Activated CD4-positive, alpha-beta T cell treated with anti-CD3 and anti-CD28 coated beads, Interleukin-2, amount 10 ng/mL, durations not matched to agents 24 days and 14 days (primary cell): ENCODE measurements around the gene RNF166. TPM values are rescaled to one million over a fixed set of nuclear protein-coding genes. Genes with fewer than 3 reads are reported as not detected.

ENCODE experiments used
- DNase-seq: peaks from one replicate; pipeline ENCODE4 v3.0.0; 2022
- H3K27ac Mint-ChIP-seq: one replicate; pipeline ENCODE4 v1.8.0; 2022; ENCODE audit warnings: mild to moderate bottlenecking, mixed read lengths
- H3K27me3 Mint-ChIP-seq: one replicate; pipeline ENCODE4 v1.8.0; 2022; ENCODE audit warnings: mixed read lengths
- H3K36me3 Mint-ChIP-seq: one replicate; pipeline ENCODE4 v1.8.0; 2022; ENCODE audit warnings: low read depth, mild to moderate bottlenecking, mixed read lengths
- H3K4me1 Mint-ChIP-seq: one replicate; pipeline ENCODE4 v1.8.0; 2021; ENCODE audit warnings: mixed read lengths
- H3K4me3 Mint-ChIP-seq: one replicate; pipeline ENCODE4 v1.8.0; 2022; ENCODE audit warnings: mild to moderate bottlenecking, moderate library complexity, mixed read lengths
- H3K9me3 Mint-ChIP-seq: one replicate; pipeline ENCODE4 v1.8.0; 2021; ENCODE audit warnings: mixed read lengths
- intact Hi-C: fragments of 100-400 bp; cut with micrococcal nuclease; formaldehyde crosslinking; loops from one replicate; pipeline ENCODE4 v1.15.1; 2023
- total RNA-seq: library from RNA; stranded (reverse); gene quantifications from 2 replicates; pipeline ENCODE4 v1.2.3, GENCODE V29; 2022

Gene RNF166
- 47.3 and 49.7 TPM in 2 replicates for total RNA-seq

GRCh38 chr16:88706229-88706964 lies at the start of gene RNF166, which contains the start of gene CTU2:
Gene RNF166, minus strand, starts transcription at chr16:88706408. Its CDS starts 83 bp downstream, at chr16:88706325.
Gene CTU2, plus strand, starts transcription at chr16:88706503. Its CDS starts 28 bp downstream, at chr16:88706531.
- peaks cover 12% of the 10 kb centered on the region for H3K36me3 Mint-ChIP-seq
- H3K9me3 Mint-ChIP-seq = no peaks in the 10 kb centered on the region
- peaks cover 37% of the 10 kb centered on the region for H3K4me1 Mint-ChIP-seq
- H3K4me3 Mint-ChIP-seq = peak within 1 kb of the TSS; percentile 88
- intact Hi-C loops = loop anchor here (1.0 kb wide), 2 partner anchors 31 to 136 kb away; partner anchors contain the start of gene ZC3H18
- H3K27me3 Mint-ChIP-seq = no peaks in the 10 kb centered on the region
- H3K27ac Mint-ChIP-seq = peak within 1 kb of the TSS; percentile 87
- peak; percentile 98 for DNase-seq

GRCh38 chr16:88754912-88755744 lies 48.9 kb upstream of the RNF166 start:
- Mint-ChIP-seq H3K4me3 (no peak overlapping the region), H3K9me3 (no peaks in the 10 kb centered on the region), H3K36me3 (no peaks in the 10 kb centered on the region), H3K27ac (no peak overlapping the region), H3K27me3 (no peaks in the 10 kb centered on the region), H3K4me1 (peaks cover 11% of the 10 kb centered on the region)
- intact Hi-C loops = no loop called here
- peak; percentile 67 for DNase-seq

GRCh38 chr16:88754109-88754911 lies 48.1 kb upstream of the RNF166 start:
- intact Hi-C loops = no loop called here
- H3K27ac Mint-ChIP-seq = no peak overlapping the region
- no peaks in the 10 kb centered on the region for H3K9me3 Mint-ChIP-seq
- H3K36me3 Mint-ChIP-seq = no peaks in the 10 kb centered on the region
- H3K4me1 Mint-ChIP-seq = peaks cover 9% of the 10 kb centered on the region
- no peak for DNase-seq
- no peak overlapping the region for H3K4me3 Mint-ChIP-seq
- no peaks in the 10 kb centered on the region for H3K27me3 Mint-ChIP-seq

- Mint-ChIP-seq H3K27ac (no peak overlapping the region), H3K9me3 (no peaks in the 10 kb centered on the region), H3K27me3 (no peaks in the 10 kb centered on the region), H3K4me1 (peaks cover 6% of the 10 kb centered on the region), H3K4me3 (no peak overlapping the region), H3K36me3 (no peaks in the 10 kb centered on the region)
- intact Hi-C loops = no loop called here
- no peak for DNase-seq
Observed at GRCh38 chr16:88753602-88754001, 47.4 kb upstream of the RNF166 start.

- Mint-ChIP-seq H3K4me1 (peaks cover 2% of the 10 kb centered on the region), H3K4me3 (no peak overlapping the region), H3K27me3 (no peaks in the 10 kb centered on the region), H3K27ac (no peak overlapping the region), H3K9me3 (no peaks in the 10 kb centered on the region), H3K36me3 (no peaks in the 10 kb centered on the region)
- intact Hi-C loops = no loop called here
- DNase-seq = no peak
Observed at GRCh38 chr16:88753191-88753590, 47.0 kb upstream of the RNF166 start.

GRCh38 chr16:88752386-88753002 lies 46.3 kb upstream of the RNF166 start:
- intact Hi-C loops = no loop called here

GRCh38 chr16:88750854-88751253 lies 44.6 kb upstream of the RNF166 start:
- Mint-ChIP-seq H3K4me3 (no peak overlapping the region), H3K9me3 (no peaks in the 10 kb centered on the region), H3K36me3 (peaks cover 4% of the 10 kb centered on the region), H3K4me1 (peaks cover 10% of the 10 kb centered on the region), H3K27me3 (no peaks in the 10 kb centered on the region), H3K27ac (no peak overlapping the region)
- DNase-seq = no peak
- intact Hi-C loops = no loop called here

More at GRCh38 chr16:88752386-88753002, 46.3 kb upstream of the RNF166 start:
- no peaks in the 10 kb centered on the region for H3K9me3 Mint-ChIP-seq
- H3K4me3 Mint-ChIP-seq = no peak overlapping the region
- no peaks in the 10 kb centered on the region for H3K27me3 Mint-ChIP-seq
- H3K36me3 Mint-ChIP-seq = peaks cover 2% of the 10 kb centered on the region
- H3K4me1 Mint-ChIP-seq = peaks cover 5% of the 10 kb centered on the region
- H3K27ac Mint-ChIP-seq = no peak overlapping the region
- DNase-seq = no peak

- Mint-ChIP-seq H3K27me3 (no peaks in the 10 kb centered on the region), H3K4me1 (peaks cover 20% of the 10 kb centered on the region), H3K9me3 (no peaks in the 10 kb centered on the region), H3K4me3 (no peak overlapping the region), H3K36me3 (peaks cover 5% of the 10 kb centered on the region), H3K27ac (no peak overlapping the region)
- DNase-seq = no peak
- intact Hi-C loops = loop anchor here (5.0 to 10.0 kb wide), 2 partner anchors 415 to 468 kb away; partner anchors contain the start of gene ZNF778
Observed at GRCh38 chr16:88749358-88749757, 43.1 kb upstream of the RNF166 start.

- no peak overlapping the region for H3K27ac Mint-ChIP-seq
- peaks cover 23% of the 10 kb centered on the region for H3K4me1 Mint-ChIP-seq
- intact Hi-C loops = loop anchor here (5.0 to 10.0 kb wide), 2 partner anchors 416 to 469 kb away; partner anchors contain the start of gene ZNF778
- H3K36me3 Mint-ChIP-seq = peaks cover 5% of the 10 kb centered on the region
- no peak overlapping the region for H3K4me3 Mint-ChIP-seq
- H3K9me3 Mint-ChIP-seq = no peaks in the 10 kb centered on the region
- DNase-seq = no peak
- no peaks in the 10 kb centered on the region for H3K27me3 Mint-ChIP-seq
Observed at GRCh38 chr16:88748364-88748763, 42.2 kb upstream of the RNF166 start.

- Mint-ChIP-seq H3K27ac (peak overlapping the region; percentile 34), H3K4me3 (no peak overlapping the region)
- DNase-seq = peak; percentile 79
Observed at GRCh38 chr16:88747588-88748301, 41.5 kb upstream of the RNF166 start.

GRCh38 chr16:88746506-88746905 lies 40.3 kb upstream of the RNF166 start:
- no peaks in the 10 kb centered on the region for H3K9me3 Mint-ChIP-seq
- no peak overlapping the region for H3K27ac Mint-ChIP-seq
- intact Hi-C loops = loop anchor here (5.0 to 10.0 kb wide), 2 partner anchors 418 to 471 kb away; partner anchors contain the start of gene ZNF778
- H3K4me3 Mint-ChIP-seq = no peak overlapping the region
- H3K4me1 Mint-ChIP-seq = peaks cover 23% of the 10 kb centered on the region
- peaks cover 5% of the 10 kb centered on the region for H3K36me3 Mint-ChIP-seq
- DNase-seq = no peak
- no peaks in the 10 kb centered on the region for H3K27me3 Mint-ChIP-seq

More at GRCh38 chr16:88747588-88748301, 41.5 kb upstream of the RNF166 start:
- H3K4me1 Mint-ChIP-seq = peaks cover 23% of the 10 kb centered on the region
- no peaks in the 10 kb centered on the region for H3K9me3 Mint-ChIP-seq
- peaks cover 5% of the 10 kb centered on the region for H3K36me3 Mint-ChIP-seq
- H3K27me3 Mint-ChIP-seq = no peaks in the 10 kb centered on the region
- intact Hi-C loops = loop anchor here (5.0 to 10.0 kb wide), 2 partner anchors 417 to 470 kb away; partner anchors contain the start of gene ZNF778
